ENCODE data around the gene LYSMD4. TPM values are rescaled to one million over a fixed set of nuclear protein-coding genes. Genes with fewer than 3 reads are reported as not detected.

The LYSMD4 gene
- total and polyA plus RNA-seq, 2 experiments from 2014 or later, result 21.2 to 24.0 TPM

DNA sequence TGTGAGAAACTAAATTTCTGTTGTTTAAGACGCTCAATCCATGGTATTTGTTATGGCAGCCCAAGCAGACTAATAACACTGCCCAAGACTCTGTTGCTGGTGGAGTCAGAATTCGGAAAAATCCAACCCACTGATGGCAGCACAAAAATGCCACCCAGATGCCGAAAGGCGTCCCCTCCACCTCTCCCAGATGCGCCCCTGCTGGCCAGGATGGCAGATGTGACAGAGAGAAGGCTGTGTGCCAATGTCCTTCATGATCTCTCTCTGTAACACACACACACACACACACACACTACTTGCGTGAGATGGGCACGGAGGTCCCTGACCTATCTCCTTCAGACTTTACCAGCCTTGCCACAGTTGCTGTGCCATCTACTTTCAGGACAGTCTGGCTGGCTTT lies 10.9 kb upstream of the LYSMD4 start:
- Histone ChIP-seq H3K27me3 (no peaks in the 10 kb centered on the region), H3K36me3 (no peaks in the 10 kb centered on the region), H3K9me3 (ENCODE audit: low read depth) (no peaks in the 10 kb centered on the region), H3K27ac (no peak overlapping the region), H3K4me1 (ENCODE audit: low read depth) (no peaks in the 10 kb centered on the region), H3K4me3 (no peak overlapping the region)
- DNase-seq (ENCODE audit: low read depth in 1 of 2, low spot score in 1 of 2), result no peak
- TF ChIP-seq, protein P1, sequence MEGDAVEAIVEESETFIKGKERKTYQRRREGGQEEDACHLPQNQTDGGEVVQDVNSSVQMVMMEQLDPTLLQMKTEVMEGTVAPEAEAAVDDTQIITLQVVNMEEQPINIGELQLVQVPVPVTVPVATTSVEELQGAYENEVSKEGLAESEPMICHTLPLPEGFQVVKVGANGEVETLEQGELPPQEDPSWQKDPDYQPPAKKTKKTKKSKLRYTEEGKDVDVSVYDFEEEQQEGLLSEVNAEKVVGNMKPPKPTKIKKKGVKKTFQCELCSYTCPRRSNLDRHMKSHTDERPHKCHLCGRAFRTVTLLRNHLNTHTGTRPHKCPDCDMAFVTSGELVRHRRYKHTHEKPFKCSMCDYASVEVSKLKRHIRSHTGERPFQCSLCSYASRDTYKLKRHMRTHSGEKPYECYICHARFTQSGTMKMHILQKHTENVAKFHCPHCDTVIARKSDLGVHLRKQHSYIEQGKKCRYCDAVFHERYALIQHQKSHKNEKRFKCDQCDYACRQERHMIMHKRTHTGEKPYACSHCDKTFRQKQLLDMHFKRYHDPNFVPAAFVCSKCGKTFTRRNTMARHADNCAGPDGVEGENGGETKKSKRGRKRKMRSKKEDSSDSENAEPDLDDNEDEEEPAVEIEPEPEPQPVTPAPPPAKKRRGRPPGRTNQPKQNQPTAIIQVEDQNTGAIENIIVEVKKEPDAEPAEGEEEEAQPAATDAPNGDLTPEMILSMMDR (IDR thresholded peaks at IDR 0.05; ENCODE audit: low read depth, low read length), result no peak

DNA sequence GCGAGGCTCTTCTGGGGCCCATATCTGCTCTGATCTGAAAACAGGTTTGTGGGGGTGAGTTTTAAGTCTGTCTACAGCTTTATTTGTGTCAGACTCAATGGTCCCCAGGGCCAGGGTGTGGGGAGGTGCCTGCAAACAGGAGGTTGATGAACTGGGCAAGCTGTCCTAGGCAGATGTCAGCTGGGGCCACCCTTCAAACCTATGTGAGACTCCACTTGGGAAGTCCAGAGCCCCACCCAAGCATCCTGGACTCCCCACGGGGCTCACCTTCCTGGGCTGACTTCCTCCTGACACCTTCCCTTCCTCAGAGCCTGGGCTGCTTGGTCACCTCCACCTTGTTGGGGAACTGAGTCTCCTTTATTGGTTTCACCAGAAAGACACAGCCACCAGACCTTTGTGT lies 8.6 kb upstream of the LYSMD4 start:
- TF ChIP-seq, protein P1 (IDR thresholded peaks at IDR 0.05; ENCODE audit: low read depth, low read length), result no peak
- DNase-seq (ENCODE audit: low read depth in 1 of 2, low spot score in 1 of 2), result no peak
- no peaks in the 10 kb centered on the region for H3K9me3 ChIP-seq (ENCODE audit: low read depth)
- no peak overlapping the region for H3K4me3 ChIP-seq
- H3K27me3 ChIP-seq, result no peaks in the 10 kb centered on the region
- H3K4me1 ChIP-seq (ENCODE audit: low read depth), result no peaks in the 10 kb centered on the region
- no peaks in the 10 kb centered on the region for H3K36me3 ChIP-seq
- no peak overlapping the region for H3K27ac ChIP-seq

DNA sequence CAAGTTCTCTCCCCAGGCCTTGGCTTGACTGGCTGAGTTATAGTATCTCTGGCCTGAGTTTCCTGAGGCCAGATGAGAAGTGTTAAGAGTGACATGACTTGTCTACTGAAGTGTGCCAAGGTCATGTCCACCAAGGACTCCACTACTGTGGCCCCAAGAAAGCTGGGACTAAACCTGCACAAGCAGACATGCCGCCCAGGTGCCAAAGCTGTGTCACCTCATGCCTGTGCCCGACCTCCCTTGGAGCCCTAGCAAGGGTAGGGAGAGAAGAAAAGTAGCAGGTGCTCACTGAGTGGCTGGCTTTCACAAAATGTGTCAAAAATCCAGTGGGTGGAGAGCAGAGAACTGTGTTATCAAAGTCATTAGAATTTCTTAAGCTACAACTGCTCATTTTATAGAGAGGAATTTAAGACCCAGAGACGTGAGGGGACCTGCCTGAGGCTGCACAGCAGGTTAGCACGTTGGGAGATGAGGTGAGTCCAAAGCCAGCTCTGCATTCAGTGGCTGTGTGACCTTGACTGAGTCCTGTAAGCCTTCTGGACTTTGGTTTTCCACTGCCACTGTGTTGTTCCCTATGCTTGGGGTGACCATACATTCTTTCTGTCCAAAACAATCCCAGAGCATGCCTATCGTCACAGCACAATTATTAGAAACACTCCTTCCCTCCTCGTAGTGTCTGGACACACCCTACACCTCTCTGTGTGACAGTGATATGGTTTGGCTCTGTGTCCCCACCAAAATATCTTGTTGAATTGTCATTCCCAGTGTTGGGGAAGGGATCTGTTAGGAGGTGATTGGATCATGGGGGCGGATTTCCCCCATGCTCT lies 5.0 kb upstream of the LYSMD4 start:
- Histone ChIP-seq H3K4me3 (no peak overlapping the region), H3K27ac (no peak overlapping the region), H3K9me3 (ENCODE audit: low read depth) (no peaks in the 10 kb centered on the region), H3K27me3 (no peaks in the 10 kb centered on the region), H3K36me3 (no peaks in the 10 kb centered on the region), H3K4me1 (ENCODE audit: low read depth) (no peaks in the 10 kb centered on the region)
- DNase-seq (ENCODE audit: low read depth in 1 of 2, low spot score in 1 of 2), result no peak
- TF ChIP-seq, protein P1 (IDR thresholded peaks at IDR 0.05; ENCODE audit: low read depth, low read length), result no peak

DNA sequence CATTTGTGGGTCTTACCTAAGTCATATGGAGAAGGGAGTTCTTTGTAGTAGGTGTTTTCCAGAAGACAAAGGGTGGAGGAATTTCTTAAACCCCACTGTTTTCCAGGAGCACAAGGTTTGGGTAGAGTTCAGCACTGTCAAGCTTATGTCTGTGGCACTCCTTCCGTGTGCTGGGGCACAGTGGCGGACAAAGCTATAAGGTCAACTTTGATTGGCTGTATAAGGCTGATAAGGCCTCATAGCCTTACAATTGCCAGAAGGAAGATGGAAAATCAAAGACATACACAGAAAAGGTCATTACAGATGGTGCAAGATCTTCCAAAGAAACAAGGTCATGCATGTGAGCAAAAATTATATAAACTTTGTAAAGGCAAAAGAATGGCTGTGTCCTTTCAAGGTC lies 3.5 kb upstream of the LYSMD4 start:
- TF ChIP-seq, protein P1 (IDR thresholded peaks at IDR 0.05; ENCODE audit: low read depth, low read length), result no peak

DNA sequence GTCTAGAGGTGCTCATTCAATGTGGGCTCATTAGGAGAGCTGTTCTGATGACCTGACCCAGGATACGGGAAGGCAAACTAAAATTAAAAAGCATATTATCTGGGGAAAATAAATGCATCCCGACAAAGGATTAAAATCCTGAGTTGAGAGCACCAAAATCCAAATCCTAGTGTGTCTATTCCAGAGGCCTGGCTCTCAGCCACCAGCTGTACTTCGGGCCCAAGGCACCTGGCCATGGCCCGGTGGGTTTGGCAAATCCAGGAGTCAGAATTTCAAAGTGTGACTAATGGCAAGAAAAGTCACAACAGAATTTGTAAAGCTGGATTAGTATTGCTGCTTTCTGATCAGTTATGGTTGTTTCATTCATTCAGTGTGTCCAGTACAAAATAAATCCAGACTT lies 2.6 kb upstream of the LYSMD4 start:
- H3K9me3 ChIP-seq (ENCODE audit: low read depth), result no peaks in the 10 kb centered on the region
- no peaks in the 10 kb centered on the region for H3K36me3 ChIP-seq
- TF ChIP-seq, protein P1 (IDR thresholded peaks at IDR 0.05; ENCODE audit: low read depth, low read length), result no peak
- H3K27me3 ChIP-seq, result no peaks in the 10 kb centered on the region
- no peak overlapping the region for H3K27ac ChIP-seq
- DNase-seq (ENCODE audit: low read depth in 1 of 2, low spot score in 1 of 2), result no peak
- no peak overlapping the region for H3K4me3 ChIP-seq
- H3K4me1 ChIP-seq (ENCODE audit: low read depth), result peaks cover 15% of the 10 kb centered on the region

More for the DNA sequence above, 3.5 kb upstream of the LYSMD4 start:
- DNase-seq (ENCODE audit: low read depth in 1 of 2, low spot score in 1 of 2), result no peak
- no peaks in the 10 kb centered on the region for H3K27me3 ChIP-seq
- no peak overlapping the region for H3K4me3 ChIP-seq
- H3K4me1 ChIP-seq (ENCODE audit: low read depth), result peaks cover 6% of the 10 kb centered on the region
- H3K36me3 ChIP-seq, result no peaks in the 10 kb centered on the region
- H3K27ac ChIP-seq, result no peak overlapping the region
- no peaks in the 10 kb centered on the region for H3K9me3 ChIP-seq (ENCODE audit: low read depth)

All from cardiac muscle cell (in vitro differentiated cells and primary cell).